Kidney (tissue), 14 donors: ENCODE measurements around the gene NDST1. TPM values are rescaled to one million over a fixed set of nuclear protein-coding genes. Genes with fewer than 3 reads are reported as not detected.

Experiments
- DNase-seq, 5 donors: peaks; one replicate each; pipeline ENCODE4 v3.0.0-alpha.2; 2013 to 2020
- FAIRE-seq: peaks from 2 replicates; lab custom pipeline; 2012; peaks lifted over from hg19 to GRCh38; lab: Jason Lieb, UNC
- H3K27ac ChIP-seq, 2 donors: one replicate each; pipeline ENCODE4 v1.7.0; 2013; ENCODE audit warnings: low read depth in 2 of 2, low read length in 2 of 2, inconsistent platforms in 1 of 2
- H3K27me3 ChIP-seq: one replicate; pipeline ENCODE4 v1.7.1; 2013; ENCODE audit warnings: low read length, inconsistent platforms; ENCODE audit not compliant: control insufficient read depth, insufficient read depth
- H3K36me3 ChIP-seq, 3 donors: one replicate each; pipeline versions ENCODE4 v1.7.0 to v1.7.1; 2013; ENCODE audit warnings: low read length in 3 of 3, control low read depth in 1 of 3, inconsistent platforms in 1 of 3; ENCODE audit not compliant: insufficient read depth in 3 of 3, control insufficient read depth in 2 of 3
- H3K4me1 ChIP-seq, 3 donors: one replicate each; pipeline versions ENCODE4 v1.7.0 to v1.7.1; 2013; ENCODE audit warnings: low read length in 3 of 3, inconsistent platforms in 1 of 3, low read depth in 1 of 3; ENCODE audit not compliant: control insufficient read depth in 2 of 3, insufficient read depth in 2 of 3
- H3K4me3 ChIP-seq, 3 donors: one replicate each; pipeline versions ENCODE4 v1.7.0 to v1.8.1; 2013; ENCODE audit warnings: low read length in 3 of 3, control low read depth in 1 of 3, inconsistent platforms in 1 of 3
- H3K9ac ChIP-seq, 3 donors: one replicate each; pipeline versions ENCODE4 v1.7.0 to v1.7.1; 2013; ENCODE audit warnings: low read length in 3 of 3, control low read depth in 1 of 3, inconsistent platforms in 1 of 3
- H3K9me3 ChIP-seq, 3 donors: one replicate each; pipeline versions ENCODE4 v1.7.0 to v1.7.1; 2013; ENCODE audit warnings: low read length in 3 of 3, control low read depth in 1 of 3, inconsistent platforms in 1 of 3; ENCODE audit not compliant: control insufficient read depth in 2 of 3, insufficient read depth in 1 of 3
- CTCF ChIP-seq: IDR thresholded peaks from 3 replicates; pipeline ENCODE4 v1.5.1; 2012; ENCODE audit warnings: mild to moderate bottlenecking, moderate library complexity, borderline replicate concordance; ENCODE audit not compliant: insufficient read depth; ENCODE audit errors: extremely low read depth
- intact Hi-C: fragments of 100-400 bp; cut with DNase I; formaldehyde crosslinking; loops from one replicate; pipeline ENCODE4 v1.11.1; 2022
- polyA plus RNA-seq: library from polyadenylated mRNA; stranded (reverse); fragments of 350-450 nt; fragmentation: Illumina TruSeq; extraction: RNeasy Lipid Tissue Mini Kit (QIAGEN cat#74804); gene quantifications from one replicate; pipeline ENCODE4 v1.2.3, GENCODE V29; 2014; ENCODE audit warnings: low read depth, low replicate concordance; ENCODE audit not compliant: insufficient read depth
- total RNA-seq: library from RNA; stranded (reverse); fragmentation: NEBNext Ultra II Directional; extraction: Animal tissue kit (Norgen Biotek cat#: 25700); gene quantifications from one replicate; pipeline ENCODE4 v1.2.1, GENCODE V29; 2021
- donor health status: control.
- donor health status: control.
- donor health status: control.
- donor health status: control.
- donor health status: control.
- donor health status: DM: yes; HTN: yes; CAD: no.
- donor health status: Normal renal cell carcinoma (clear cell type).

NDST1 gene
- total and polyA plus RNA-seq, 2 donors from 2014 or later: 11.7 to 60.7 TPM

DNA sequence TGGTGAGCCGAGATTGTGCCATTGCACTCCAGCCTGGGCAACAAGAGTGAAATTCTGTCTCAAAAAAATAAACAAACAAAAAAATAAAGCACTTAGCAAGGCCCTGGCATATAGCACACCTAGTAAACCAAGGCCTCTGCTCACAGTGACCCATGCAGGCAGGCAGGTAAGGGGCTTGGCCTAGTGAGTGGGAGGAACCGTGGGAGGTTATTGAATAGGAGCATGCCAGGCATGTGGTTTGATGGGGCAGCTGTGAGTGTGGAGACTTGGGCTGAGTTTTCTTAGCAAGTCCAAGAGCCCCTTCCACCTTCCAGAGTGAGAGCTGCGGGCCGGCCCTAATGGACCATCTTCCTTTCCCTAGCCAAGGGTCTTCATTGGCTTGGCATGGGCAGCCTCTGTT is 4.5 kb upstream of the NDST1 start:
- peak overlapping the region in 1 of 3 donors; percentile 36 for H3K9ac ChIP-seq

GRCh38 chr5:150503977-150504620 is 3.8 kb upstream of the NDST1 start:
- no peak for TF ChIP-seq CTCF
- Histone ChIP-seq H3K9ac (peak overlapping the region in 1 of 3 donors; percentile 36), H3K27ac (peak overlapping the region; percentile 10 to 51), H3K4me3 (no peak overlapping the region), H3K9me3 (no peaks in the 10 kb centered on the region), H3K27me3 (no peaks in the 10 kb centered on the region), H3K4me1 (peaks cover 0 to 68% (median 62%) of the 10 kb centered on the region in 3 donors), H3K36me3 (peaks cover 0 to 2% (median 0%) of the 10 kb centered on the region in 3 donors)
- peak in 1 of 5 donors; percentile 83 for DNase-seq
- no peak for FAIRE-seq
- intact Hi-C loops: no loop called here

More for the DNA sequence above, 4.5 kb upstream of the NDST1 start:
- peaks cover 0 to 2% (median 0%) of the 10 kb centered on the region in 3 donors for H3K36me3 ChIP-seq
- peak overlapping the region; percentile 49 to 51 for H3K27ac ChIP-seq
- intact Hi-C loops: no loop called here
- peaks cover 0 to 67% (median 63%) of the 10 kb centered on the region in 3 donors for H3K4me1 ChIP-seq
- no peak for FAIRE-seq
- no peaks in the 10 kb centered on the region for H3K9me3 ChIP-seq
- peak in 1 of 5 donors; percentile 56 for DNase-seq
- H3K27me3 ChIP-seq: no peaks in the 10 kb centered on the region
- no peak overlapping the region for H3K4me3 ChIP-seq
- TF ChIP-seq CTCF: no peak

DNA sequence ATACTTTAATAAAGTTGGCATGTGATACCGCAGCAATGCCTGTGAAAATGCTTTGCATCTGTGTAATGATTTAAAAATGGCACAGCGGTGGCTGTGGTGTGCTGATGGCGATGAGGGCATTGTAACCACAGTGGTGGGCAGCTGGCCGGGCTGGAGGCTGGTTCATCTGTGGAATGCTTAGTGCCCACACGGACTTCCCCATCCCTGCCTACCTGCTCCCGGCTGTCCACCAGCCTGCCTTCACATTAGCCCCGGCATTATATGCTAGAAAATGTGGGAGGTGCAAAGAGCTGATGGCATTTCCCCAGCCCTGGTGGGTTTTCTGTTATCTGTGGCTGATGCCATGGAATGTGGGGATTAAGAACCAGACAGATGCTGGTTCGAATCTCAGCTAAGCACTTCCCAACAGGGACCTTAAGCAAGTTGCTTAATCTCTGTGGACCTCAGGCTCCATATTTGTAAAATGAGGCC is 2.9 kb upstream of the NDST1 start:
- Histone ChIP-seq H3K27ac (peak overlapping the region in 1 of 2 donors; percentile 10), H3K9ac (no peak overlapping the region), H3K9me3 (no peaks in the 10 kb centered on the region), H3K36me3 (no peaks in the 10 kb centered on the region), H3K4me3 (no peak overlapping the region), H3K27me3 (no peaks in the 10 kb centered on the region), H3K4me1 (peaks cover 0 to 59% (median 58%) of the 10 kb centered on the region in 3 donors)
- DNase-seq (no peak), FAIRE-seq (no peak)
- intact Hi-C loops: no loop called here
- no peak for TF ChIP-seq CTCF
